GM19372 (cell line): Measurements from ENCODE around the gene TRIP12.
A peak's percentile ranks its signal among the peaks of the same experiment; 100 is the strongest.
"Not testable (repeated sequence)": the region's sequence is repeated elsewhere in the genome, so short reads cannot be mapped to it uniquely, and the experiment has no call there.

ENCODE experiments used
- ATAC-seq: cut with Tn5 transposase; IDR thresholded peaks from one replicate; pipeline ENCODE4 v1.9.1; 2021; ENCODE audit warnings: mild to moderate bottlenecking, low read depth, moderate library complexity; ENCODE audit not compliant: unreplicated experiment

The TRIP12 gene

GRCh38 chr2:229879191-229879950 lies 42.4 kb downstream of the TRIP12 start:
- ATAC-seq: no peak

GRCh38 chr2:229875549-229875948 lies 46.3 kb downstream of the TRIP12 start:
- no peak for ATAC-seq

GRCh38 chr2:229874647-229875046 lies 47.2 kb downstream of the TRIP12 start:
- ATAC-seq: no peak

GRCh38 chr2:229873123-229873581 lies 48.7 kb downstream of the TRIP12 start:
- ATAC-seq: peak; percentile 87

GRCh38 chr2:229870903-229871656 lies 50.7 kb downstream of the TRIP12 start:
- ATAC-seq: no peak

- ATAC-seq: no peak
Observed at GRCh38 chr2:229869226-229869625, 52.6 kb downstream of the TRIP12 start.

GRCh38 chr2:229868794-229869193 lies 53.0 kb downstream of the TRIP12 start:
- ATAC-seq: no peak

GRCh38 chr2:229865033-229865432 lies 56.8 kb downstream of the TRIP12 start:
- ATAC-seq: no peak

GRCh38 chr2:229861431-229861830 lies 60.4 kb downstream of the TRIP12 start:
- no peak for ATAC-seq

- no peak for ATAC-seq
Observed at GRCh38 chr2:229860334-229860733, 61.5 kb downstream of the TRIP12 start.

GRCh38 chr2:229858351-229858750 lies 63.5 kb downstream of the TRIP12 start:
- ATAC-seq: no peak

- no peak for ATAC-seq
Observed at GRCh38 chr2:229857634-229858033, 64.2 kb downstream of the TRIP12 start.

- peak; percentile 100 for ATAC-seq
Observed at GRCh38 chr2:229856413-229856812, 65.4 kb downstream of the TRIP12 start.

GRCh38 chr2:229855116-229855515 lies 66.7 kb downstream of the TRIP12 start:
- ATAC-seq: no peak

GRCh38 chr2:229852565-229852964 lies 69.2 kb downstream of the TRIP12 start:
- ATAC-seq: no peak

- ATAC-seq: no peak
Observed at GRCh38 chr2:229851870-229852269, 69.9 kb downstream of the TRIP12 start.

- ATAC-seq: not testable (repeated sequence)
Observed at GRCh38 chr2:229850355-229851275, 71.2 kb downstream of the TRIP12 start.

GRCh38 chr2:229849073-229849472 lies 72.7 kb downstream of the TRIP12 start:
- ATAC-seq: no peak

GRCh38 chr2:229843613-229844012 lies 78.2 kb downstream of the TRIP12 start:
- no peak for ATAC-seq

GRCh38 chr2:229838729-229839128 lies 83.1 kb downstream of the TRIP12 start:
- ATAC-seq: no peak

GRCh38 chr2:229836847-229837246 lies 85.0 kb downstream of the TRIP12 start:
- ATAC-seq: no peak
